Bronchial smooth muscle cell (primary cell): Measurements from ENCODE around the gene CHST13. TPM values are rescaled to one million over a fixed set of nuclear protein-coding genes. Genes with fewer than 3 reads are reported as not detected.

Experiments
- total RNA-seq: library from RNA; depleted of rRNA; stranded (reverse); fragments of >200 nt; gene quantifications from 2 replicates; pipeline ENCODE4 v1.2.1, GENCODE V29; 2014

Gene CHST13
- total RNA-seq = not detected in 2 replicates

DNA sequence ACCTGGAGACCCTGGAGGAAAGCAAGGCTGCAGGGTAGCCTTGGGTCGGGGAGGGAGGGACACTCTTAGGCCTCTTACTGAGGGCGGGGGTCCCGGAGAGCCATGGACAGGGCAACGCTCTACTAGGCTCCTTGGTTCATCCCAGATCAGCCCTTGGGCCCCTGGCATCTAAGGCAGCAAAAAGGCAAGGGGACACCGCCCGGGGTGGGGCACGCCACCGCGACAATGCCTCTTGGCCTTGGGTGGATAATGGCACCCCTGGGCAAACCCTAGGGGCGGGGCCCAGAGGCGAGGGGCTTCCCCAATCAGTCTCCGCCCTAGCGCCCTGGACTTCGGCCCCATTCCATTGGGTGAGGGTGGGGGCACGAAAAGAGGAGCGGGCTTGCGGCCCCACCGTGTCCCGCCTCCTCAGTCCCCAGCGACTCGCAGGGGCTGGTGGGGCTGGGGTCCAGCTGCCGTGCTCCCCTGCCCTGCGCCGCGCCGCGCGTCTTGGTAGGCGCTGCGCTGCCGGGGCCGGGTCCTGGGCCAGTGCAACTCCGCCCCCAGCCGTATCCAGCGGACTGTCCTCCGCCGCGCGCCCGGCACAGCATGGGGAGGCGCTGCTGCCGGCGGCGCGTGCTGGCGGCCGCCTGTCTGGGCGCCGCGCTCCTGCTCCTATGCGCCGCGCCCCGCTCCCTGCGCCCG, at the start of gene CHST13:
TSS of gene CHST13 (plus strand) at position 411 of the 684 bp plus-strand sequence. CDS start at position 589, 178 bp downstream.

GRCh38 chr3:126475413-126476114, 48.4 kb upstream of the CHST13 start, which contains the start of gene ZXDC:
Gene ZXDC (minus strand): TSS chr3:126475891. CDS start chr3:126475865, 26 bp downstream.

DNA sequence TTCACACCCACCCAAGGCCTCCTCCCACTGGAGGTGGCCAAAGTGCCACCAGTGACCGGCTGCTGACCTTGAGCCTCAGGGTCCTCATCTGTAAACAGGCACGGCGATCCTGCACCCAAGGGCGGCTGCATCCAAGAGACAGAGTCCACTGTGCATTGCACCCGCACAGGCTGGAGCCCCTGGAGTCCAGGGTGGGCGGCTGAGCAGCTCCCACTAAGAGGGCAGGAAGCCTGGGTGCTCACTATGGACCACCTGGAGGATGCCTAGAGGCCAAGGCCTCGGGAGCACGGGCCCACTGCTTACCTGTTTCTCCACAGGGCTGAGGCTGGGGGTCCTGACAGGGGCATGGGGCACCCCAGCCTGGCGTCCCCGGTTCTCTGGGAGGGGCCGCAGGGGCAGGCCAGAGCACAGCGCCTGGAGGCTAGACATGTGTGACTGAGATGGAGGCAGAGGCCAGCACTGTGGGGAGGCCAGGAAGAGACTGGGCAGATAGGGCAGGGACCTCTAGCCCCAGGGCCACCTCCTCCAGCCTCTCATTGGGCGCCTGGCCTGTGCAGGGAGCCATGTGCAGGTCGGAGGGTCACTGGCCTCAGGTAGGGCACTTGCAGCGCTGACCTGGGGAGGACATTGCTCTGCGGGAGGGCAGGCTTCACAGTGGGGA, 6.5 kb upstream of the CHST13 start, which contains the start of gene UROC1:
TSS of gene UROC1 (minus strand) at position 483 of the 661 bp plus-strand sequence. CDS start at position 429, 54 bp downstream.

GRCh38 chr3:126558336-126559071, 34.5 kb downstream of the CHST13 start, which contains the start of gene C3orf22:
Gene C3orf22 (minus strand): TSS chr3:126558932. CDS start chr3:126553390, 5,542 bp downstream.

Other genes starting within 250 kb of the CHST13 start
- gene KLF15, start 166.7 kb upstream of the CHST13 start, total RNA-seq = 0.47 and 0.69 TPM in 2 replicates
- gene CFAP100, start 129.2 kb upstream of the CHST13 start, total RNA-seq = not detected in 2 replicates
- gene ZXDC, start 48.3 kb upstream of the CHST13 start, total RNA-seq = 8.4 and 11.4 TPM in 2 replicates
- not detected in 2 replicates for gene UROC1, start 6.4 kb upstream of the CHST13 start, total RNA-seq
- not detected in 2 replicates for gene C3orf22, start 34.8 kb downstream of the CHST13 start, total RNA-seq
- 14.7 and 15.0 TPM in 2 replicates for gene TXNRD3, start 131.0 kb downstream of the CHST13 start, total RNA-seq
- gene CHCHD6, start 180.1 kb downstream of the CHST13 start, total RNA-seq = 11.9 and 16.5 TPM in 2 replicates